Cardiac fibroblast (primary cell): ENCODE data around the gene SLCO3A1.

ENCODE experiments used
- DNase-seq, 2 donors: peaks; one replicate each; pipeline versions ENCODE4 v3.0.0 to v3.0.0-alpha.2; 2010; ENCODE audit warnings: low read depth in 2 of 2
- H3K4me3 ChIP-seq, 2 donors: replicated peaks in 1 of 2; 1 replicate in 1 of 2; 2 replicates in 1 of 2; pipeline ENCODE4 v1.5.1; 2011; ENCODE audit warnings: low read depth in 2 of 2, low read length in 2 of 2, mild to moderate bottlenecking in 2 of 2, moderate library complexity in 1 of 2
- CTCF ChIP-seq: IDR thresholded peaks from one replicate; pipeline ENCODE4 v1.5.1; 2011; ENCODE audit warnings: low read depth, mild to moderate bottlenecking, low read length, inconsistent platforms

SLCO3A1 gene

GRCh38 chr15:92014281-92015030, 160.9 kb downstream of the SLCO3A1 start:
- no peak overlapping the region for H3K4me3 ChIP-seq
- TF ChIP-seq CTCF = no peak
- DNase-seq = no peak

GRCh38 chr15:92017882-92018534, 164.5 kb downstream of the SLCO3A1 start:
- DNase-seq = no peak
- no peak overlapping the region for H3K4me3 ChIP-seq
- no peak for TF ChIP-seq CTCF

GRCh38 chr15:92018535-92019239, 165.2 kb downstream of the SLCO3A1 start:
- TF ChIP-seq CTCF = no peak
- no peak for DNase-seq
- no peak overlapping the region for H3K4me3 ChIP-seq

- DNase-seq = no peak
- no peak for TF ChIP-seq CTCF
- H3K4me3 ChIP-seq = no peak overlapping the region
These were observed 166.2 kb downstream of the SLCO3A1 start for GRCh38 chr15:92019706-92020105.

GRCh38 chr15:92020207-92020606, 166.7 kb downstream of the SLCO3A1 start:
- TF ChIP-seq CTCF = no peak

GRCh38 chr15:92020804-92021203, 167.3 kb downstream of the SLCO3A1 start:
- DNase-seq = peak; percentile 52 to 65
- H3K4me3 ChIP-seq = no peak overlapping the region
- no peak for TF ChIP-seq CTCF

More at GRCh38 chr15:92020207-92020606, 166.7 kb downstream of the SLCO3A1 start:
- no peak overlapping the region for H3K4me3 ChIP-seq
- DNase-seq = no peak
